OCI-LY1 (cell line): ENCODE results near the gene CREB3.

ENCODE experiments used
- H2AFZ ChIP-seq: fragments of 200-600 bp; sonication (generic), shearing (Covaris generic); 2 replicates; pipeline ENCODE4 v1.6.0; 2014; ENCODE audit warnings: antibody characterized with exemption, mild to moderate bottlenecking, low read length
- H3F3A ChIP-seq: fragments of 200-600 bp; sonication (generic), shearing (Covaris generic); 2 replicates; pipeline ENCODE4 v1.6.0; 2014; ENCODE audit warnings: mild to moderate bottlenecking, antibody characterized with exemption, low read length, moderate library complexity; ENCODE audit not compliant: insufficient read depth
- H3K27ac ChIP-seq: fragments of 200-600 bp; sonication (generic); 2 replicates; pipeline ENCODE4 v1.5.1; 2014; ENCODE audit warnings: low read length, mixed run types, mild to moderate bottlenecking, low read depth; ENCODE audit not compliant: poor library complexity, severe bottlenecking
- H3K27me3 ChIP-seq: fragments of 200-600 bp; sonication (generic); 2 replicates; pipeline ENCODE4 v1.6.0; 2014; ENCODE audit warnings: antibody characterized with exemption, mild to moderate bottlenecking, low read length, moderate library complexity; ENCODE audit not compliant: insufficient read depth
- H3K36me3 ChIP-seq: fragments of 200-600 bp; sonication (generic); 2 replicates; pipeline ENCODE4 v1.6.1; 2014; ENCODE audit warnings: mild to moderate bottlenecking, antibody characterized with exemption, low read length, moderate library complexity, mixed read lengths; ENCODE audit not compliant: insufficient read depth
- H3K4me1 ChIP-seq: fragments of 200-600 bp; sonication (generic); 2 replicates; pipeline ENCODE4 v1.5.1; 2014; ENCODE audit warnings: mild to moderate bottlenecking, low read length, moderate library complexity; ENCODE audit not compliant: insufficient read depth, severe bottlenecking
- H3K4me2 ChIP-seq: fragments of 200-600 bp; sonication (generic), shearing (Covaris generic); 2 replicates; pipeline ENCODE4 v1.6.1; 2014; ENCODE audit warnings: low read length
- H3K4me3 ChIP-seq: fragments of 200-600 bp; sonication (generic); 2 replicates; pipeline ENCODE4 v1.5.1; 2014; ENCODE audit warnings: low read length, low read depth, mild to moderate bottlenecking, mixed read lengths; ENCODE audit not compliant: poor library complexity, severe bottlenecking
- H3K79me2 ChIP-seq: fragments of 200-600 bp; shearing (Covaris generic); 2 replicates; pipeline ENCODE4 v1.6.1; 2016; ENCODE audit warnings: mixed run types, low read length, mixed read lengths; ENCODE audit not compliant: insufficient read depth
- H3K9ac ChIP-seq: fragments of 200-600 bp; sonication (generic), shearing (Covaris generic); 2 replicates; pipeline ENCODE4 v1.6.1; 2014; ENCODE audit warnings: mild to moderate bottlenecking, low read length, mixed read lengths
- H3K9me2 ChIP-seq: fragments of 200-600 bp; sonication (generic), shearing (Covaris generic); 2 replicates; pipeline ENCODE4 v1.6.1; 2014; ENCODE audit warnings: low read depth, mild to moderate bottlenecking, low read length, mixed read lengths
- H3K9me3 ChIP-seq: fragments of 200-600 bp; shearing (Covaris generic); 2 replicates; pipeline ENCODE4 v1.6.1; 2014; ENCODE audit warnings: low read length, mixed read lengths
- H4K20me1 ChIP-seq: fragments of 200-600 bp; sonication (generic), shearing (Covaris generic); 2 replicates; pipeline ENCODE4 v1.6.0; 2016; ENCODE audit warnings: mild to moderate bottlenecking, low read length; ENCODE audit not compliant: insufficient read depth
- EZH2 ChIP-seq: fragments of 200-600 bp; sonication (generic), shearing (Covaris generic); IDR thresholded peaks from 2 replicates; pipeline ENCODE4 v1.8.0; 2017; ENCODE audit warnings: borderline replicate concordance, mixed run types, mild to moderate bottlenecking, antibody characterized with exemption, low read length, moderate library complexity, mixed read lengths
- TF ChIP-seq, protein P1 (sequence below): fragments of 200-600 bp; sonication (generic), shearing (Covaris generic); IDR thresholded peaks from 2 replicates; pipeline ENCODE4 v1.5.1; 2017; ENCODE audit warnings: mild to moderate bottlenecking, antibody characterized with exemption, low read length, moderate library complexity, mixed read lengths

Gene CREB3

DNA sequence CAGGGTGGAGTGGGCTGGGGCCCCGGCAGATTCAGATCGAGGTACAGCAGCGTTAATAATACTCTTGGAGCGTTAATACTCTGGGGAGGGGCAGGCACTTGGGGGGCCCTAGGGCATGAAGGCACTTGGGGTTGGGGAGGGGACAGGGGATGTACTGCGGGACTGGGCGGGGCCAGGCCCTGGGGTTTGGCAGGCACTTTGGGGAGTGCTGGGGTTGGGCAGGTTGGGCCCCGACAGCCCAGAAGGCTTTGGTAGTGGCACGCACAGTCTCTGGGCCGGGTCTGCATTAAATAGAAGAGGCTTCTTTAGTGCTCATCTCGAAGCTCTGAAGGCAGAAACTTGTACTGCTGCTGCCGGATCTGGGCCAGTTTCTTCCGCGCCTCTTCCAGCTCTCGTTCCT, 35.0 kb upstream of the CREB3 start:
- no peaks in the 10 kb centered on the region for H3K9me3 ChIP-seq
- H3K27me3 ChIP-seq, result no peaks in the 10 kb centered on the region
- no peak overlapping the region for H3K4me2 ChIP-seq
- no peaks in the 10 kb centered on the region for H3K79me2 ChIP-seq
- no peak overlapping the region for H2AFZ ChIP-seq
- no peak overlapping the region for H3K27ac ChIP-seq
- TF ChIP-seq EZH2, result no peak
- TF ChIP-seq, protein P1, sequence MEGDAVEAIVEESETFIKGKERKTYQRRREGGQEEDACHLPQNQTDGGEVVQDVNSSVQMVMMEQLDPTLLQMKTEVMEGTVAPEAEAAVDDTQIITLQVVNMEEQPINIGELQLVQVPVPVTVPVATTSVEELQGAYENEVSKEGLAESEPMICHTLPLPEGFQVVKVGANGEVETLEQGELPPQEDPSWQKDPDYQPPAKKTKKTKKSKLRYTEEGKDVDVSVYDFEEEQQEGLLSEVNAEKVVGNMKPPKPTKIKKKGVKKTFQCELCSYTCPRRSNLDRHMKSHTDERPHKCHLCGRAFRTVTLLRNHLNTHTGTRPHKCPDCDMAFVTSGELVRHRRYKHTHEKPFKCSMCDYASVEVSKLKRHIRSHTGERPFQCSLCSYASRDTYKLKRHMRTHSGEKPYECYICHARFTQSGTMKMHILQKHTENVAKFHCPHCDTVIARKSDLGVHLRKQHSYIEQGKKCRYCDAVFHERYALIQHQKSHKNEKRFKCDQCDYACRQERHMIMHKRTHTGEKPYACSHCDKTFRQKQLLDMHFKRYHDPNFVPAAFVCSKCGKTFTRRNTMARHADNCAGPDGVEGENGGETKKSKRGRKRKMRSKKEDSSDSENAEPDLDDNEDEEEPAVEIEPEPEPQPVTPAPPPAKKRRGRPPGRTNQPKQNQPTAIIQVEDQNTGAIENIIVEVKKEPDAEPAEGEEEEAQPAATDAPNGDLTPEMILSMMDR, result no peak
- no peaks in the 10 kb centered on the region for H3K9me2 ChIP-seq
- no peak overlapping the region for H3K9ac ChIP-seq
- H4K20me1 ChIP-seq, result no peaks in the 10 kb centered on the region
- H3K36me3 ChIP-seq, result peaks cover 68% of the 10 kb centered on the region
- H3K4me3 ChIP-seq, result no peak overlapping the region
- H3K4me1 ChIP-seq, result no peaks in the 10 kb centered on the region
- H3F3A ChIP-seq, result 0 out of 2 replicates have a peak, but pooled peaks cover under 1% of the 10 kb centered on the region

- no peak overlapping the region for H3K4me3 ChIP-seq
- no peak overlapping the region for H3K9ac ChIP-seq
- no peak overlapping the region for H3K4me2 ChIP-seq
- peaks cover 75% of the 10 kb centered on the region for H3K36me3 ChIP-seq
- no peaks in the 10 kb centered on the region for H3K79me2 ChIP-seq
- H3K9me3 ChIP-seq, result no peaks in the 10 kb centered on the region
- H4K20me1 ChIP-seq, result no peaks in the 10 kb centered on the region
- H3K9me2 ChIP-seq, result no peaks in the 10 kb centered on the region
- H3K4me1 ChIP-seq, result no peaks in the 10 kb centered on the region
- no peaks in the 10 kb centered on the region for H3F3A ChIP-seq
- H3K27me3 ChIP-seq, result no peaks in the 10 kb centered on the region
- no peak overlapping the region for H3K27ac ChIP-seq
- H2AFZ ChIP-seq, result no peak overlapping the region
- TF ChIP-seq, protein P1, result no peak
- no peak for TF ChIP-seq EZH2
These were observed 34.2 kb upstream of the CREB3 start for GRCh38 chr9:35698231-35698630.

GRCh38 chr9:35700031-35700430, 32.4 kb upstream of the CREB3 start:
- Histone ChIP-seq H2AFZ (no peak overlapping the region), H3K27ac (no peak overlapping the region), H3K4me2 (no peak overlapping the region), H3K9me2 (no peaks in the 10 kb centered on the region), H4K20me1 (no peaks in the 10 kb centered on the region), H3F3A (no peaks in the 10 kb centered on the region), H3K27me3 (no peaks in the 10 kb centered on the region), H3K9me3 (no peaks in the 10 kb centered on the region), H3K9ac (no peak overlapping the region), H3K79me2 (no peaks in the 10 kb centered on the region), H3K4me1 (no peaks in the 10 kb centered on the region), H3K36me3 (peaks cover 93% of the 10 kb centered on the region), H3K4me3 (no peak overlapping the region)
- TF ChIP-seq, protein P1, result no peak
- TF ChIP-seq EZH2, result no peak
